GM10248 (cell line): ENCODE measurements around the gene OR10V1.
A peak's percentile ranks its signal among the peaks of the same experiment; 100 is the strongest.

Source experiments
- CTCF ChIA-PET: fragments of 300-600 bp; sonication (Branson Sonifier 250); formaldehyde crosslinking; extraction: SDS; loops from one replicate; lab custom pipeline; 2021; ENCODE audit warnings: antibody characterized with exemption; lab: Yijun Ruan, JAX
- POLR2A ChIA-PET: fragments of 350-650 bp; sonication (Branson Sonifier 250); formaldehyde crosslinking; extraction: SDS; loops from one replicate; lab custom pipeline; 2020; ENCODE audit warnings: antibody characterized with exemption; lab: Yijun Ruan, JAX
- DNase-seq: peaks from one replicate; pipeline ENCODE4 v3.0.0; 2012; ENCODE audit errors: extremely low spot score
- CTCF ChIP-seq: IDR thresholded peaks from 2 replicates; pipeline ENCODE4 v1.5.1; 2012; ENCODE audit warnings: mild to moderate bottlenecking, low read depth; ENCODE audit errors: extremely low read depth, missing control alignments, control extremely low read depth

The OR10V1 gene

GRCh38 chr11:59674291-59674690, 39.4 kb downstream of the OR10V1 start:
- TF ChIP-seq CTCF, result no peak
- DNase-seq, result no peak
- POLR2A ChIA-PET, result no interaction called here
- CTCF ChIA-PET, result interaction anchor here (10.6 kb wide), 1 partner anchor 135 kb away, joined by 91 read pairs; no protein-coding TSS in a partner anchor

- no peak for DNase-seq
- ChIA-PET POLR2A (no interaction called here), CTCF (interaction anchor here (1.1 to 10.6 kb wide), 2 partner anchors 80 to 134 kb away, joined by 4 to 91 read pairs; no protein-coding TSS in a partner anchor)
- TF ChIP-seq CTCF, result no peak
Observed at GRCh38 chr11:59673291-59673690, 40.4 kb downstream of the OR10V1 start.

GRCh38 chr11:59671471-59671870, 42.2 kb downstream of the OR10V1 start:
- DNase-seq, result no peak
- TF ChIP-seq CTCF, result no peak
- ChIA-PET CTCF (interaction anchor here (0.9 to 10.6 kb wide), 4 partner anchors 9 to 513 kb away, joined by 3 to 91 read pairs (median 8); no protein-coding TSS in a partner anchor), POLR2A (no interaction called here)

GRCh38 chr11:59669611-59670009, 44.0 kb downstream of the OR10V1 start:
- POLR2A ChIA-PET, result interaction anchor here (0.5 to 2.5 kb wide), 12 partner anchors 8 to 1803 kb away, joined by 3 to 19 read pairs (median 4); partner anchors contain the start of genes MRPL16 and OSBP
- no peak for TF ChIP-seq CTCF
- no peak for DNase-seq
- CTCF ChIA-PET, result interaction anchor here (1.0 to 1.9 kb wide), 8 partner anchors 9 to 140 kb away, joined by 3 to 11 read pairs (median 4); partner anchors contain the start of gene MRPL16

GRCh38 chr11:59668950-59669610, 44.6 kb downstream of the OR10V1 start, which contains the start of gene PATL1:
Gene PATL1 (minus strand): TSS chr11:59669037. CDS start chr11:59668895, 142 bp downstream.
- ChIA-PET POLR2A (interaction anchor here (0.5 to 2.5 kb wide), 13 partner anchors 9 to 1804 kb away, joined by 3 to 19 read pairs (median 4); partner anchors contain the start of genes MRPL16 and OSBP), CTCF (interaction anchor here (0.9 to 1.9 kb wide), 10 partner anchors 8 to 141 kb away, joined by 3 to 11 read pairs (median 4); partner anchors contain the start of gene MRPL16)
- peak; percentile 99 for DNase-seq
- TF ChIP-seq CTCF, result no peak

- ChIA-PET CTCF (interaction anchor here (0.9 to 1.9 kb wide), 9 partner anchors 7 to 131 kb away, joined by 3 to 11 read pairs (median 4); no protein-coding TSS in a partner anchor), POLR2A (interaction anchor here (0.8 to 2.5 kb wide), 7 partner anchors 53 to 791 kb away, joined by 3 to 19 read pairs (median 4); partner anchors contain the start of genes MRPL16 and OSBP)
- no peak for TF ChIP-seq CTCF
- DNase-seq, result peak; percentile 65
Observed at GRCh38 chr11:59668188-59668949, 45.3 kb downstream of the OR10V1 start.
